B cell (primary cell): ENCODE results near the gene ABLIM3. TPM values are rescaled to one million over a fixed set of nuclear protein-coding genes. Genes with fewer than 3 reads are reported as not detected.

Experiments
- ATAC-seq: fragments of 200-7000 bp; cut with Tn5 transposase; one replicate; pipeline ENCODE4 v1.10.0; 2021; ENCODE audit warnings: low read depth, mild to moderate bottlenecking, moderate number of reproducible peaks, moderate library complexity
- CTCF ChIA-PET: fragments of 350-600 bp; sonication (Branson Sonifier 250); formaldehyde crosslinking; loops from one replicate; lab custom pipeline; 2021; ENCODE audit warnings: antibody characterized with exemption, inconsistent platforms; lab: Charles Lee
- POLR2A ChIA-PET: fragments of 350-600 bp; sonication (Branson Sonifier 250); formaldehyde crosslinking; loops from one replicate; lab custom pipeline; 2021; ENCODE audit warnings: antibody characterized with exemption; lab: Charles Lee
- DNase-seq: peaks from one replicate; pipeline ENCODE4 v3.0.0; 2013
- H2AFZ ChIP-seq: 2 replicates; pipeline ENCODE4 v1.6.1; 2012; ENCODE audit warnings: mild to moderate bottlenecking, low read depth, low read length; ENCODE audit not compliant: insufficient read depth, poor library complexity, severe bottlenecking
- H3K27ac ChIP-seq, 2 donors: 1 replicate in 1 of 2; 2 replicates in 1 of 2; pipeline ENCODE4 v1.5.1; 2012 to 2013; ENCODE audit warnings: low read length in 2 of 2, mild to moderate bottlenecking in 2 of 2, moderate library complexity in 1 of 2
- H3K27me3 ChIP-seq, 4 experiments: fragments of 200-600 bp in 1 of 4; sonication (generic) in 1 of 4; replicated peaks in 1 of 4; 1 replicate in 2 of 4; 2 replicates in 2 of 4; pipeline versions ENCODE4 v1.6.1 to v1.7.0; 2013 to 2016; ENCODE audit warnings: low read length in 3 of 4, mild to moderate bottlenecking in 2 of 4, mixed read lengths in 1 of 4, moderate library complexity in 1 of 4; ENCODE audit not compliant: insufficient read depth in 4 of 4, control insufficient read depth in 3 of 4; ENCODE audit errors: control extremely low read depth in 1 of 4
- H3K36me3 ChIP-seq, 2 experiments: replicated peaks in 1 of 2; 1 replicate in 1 of 2; 2 replicates in 1 of 2; pipeline versions ENCODE4 v1.6.1 to v1.7.1; 2013; ENCODE audit warnings: low read length in 1 of 2; ENCODE audit not compliant: insufficient read depth in 2 of 2, control insufficient read depth in 1 of 2; ENCODE audit errors: control extremely low read depth in 1 of 2, extremely low read depth in 1 of 2
- H3K4me1 ChIP-seq, 2 donors: fragments of 200-600 bp in 1 of 2; sonication (generic) in 1 of 2; 1 replicate in 1 of 2; 2 replicates in 1 of 2; pipeline versions ENCODE4 v1.5.1 to v1.6.1; 2013 to 2017; ENCODE audit warnings: low read length in 2 of 2; ENCODE audit not compliant: control insufficient read depth in 2 of 2, insufficient read depth in 2 of 2
- H3K4me2 ChIP-seq: replicated peaks from 2 replicates; pipeline ENCODE3; 2012; ENCODE audit warnings: mild to moderate bottlenecking, low read depth, low read length; ENCODE audit not compliant: poor library complexity, severe bottlenecking
- H3K4me3 ChIP-seq, 5 experiments: fragments of 200-600 bp in 1 of 5; sonication (generic) in 1 of 5; 1 replicate in 3 of 5; 2 replicates in 2 of 5; pipeline versions ENCODE4 v1.5.1 to v1.7.0; 2011 to 2016; ENCODE audit warnings: low read length in 4 of 5, mild to moderate bottlenecking in 4 of 5, low read depth in 2 of 5, control low read depth in 1 of 5, moderate library complexity in 1 of 5; ENCODE audit not compliant: insufficient read depth in 1 of 5; ENCODE audit errors: control extremely low read depth in 1 of 5, extremely low read depth in 1 of 5
- H3K79me2 ChIP-seq: fragments of 200-600 bp; sonication (generic); one replicate; pipeline ENCODE4 v1.6.0; 2016; ENCODE audit warnings: low read length; ENCODE audit not compliant: control insufficient read depth, insufficient read depth
- H3K9ac ChIP-seq: fragments of 200-600 bp; sonication (generic); 2 replicates; pipeline ENCODE4 v1.6.1; 2017; ENCODE audit warnings: mild to moderate bottlenecking, low read length, moderate library complexity
- H3K9me3 ChIP-seq, 3 donors: one replicate each; pipeline versions ENCODE4 v1.6.1 to v1.7.1; 2013; ENCODE audit warnings: low read length in 2 of 3; ENCODE audit not compliant: control insufficient read depth in 2 of 3, insufficient read depth in 1 of 3; ENCODE audit errors: control extremely low read depth in 1 of 3
- H4K20me1 ChIP-seq: 2 replicates; pipeline ENCODE4 v1.6.0; 2012; ENCODE audit warnings: mild to moderate bottlenecking, low read length; ENCODE audit not compliant: insufficient read depth, control insufficient read depth, poor library complexity, severe bottlenecking
- H3K27ac Mint-ChIP-seq: one replicate; pipeline ENCODE4 v1.8.0; 2021; ENCODE audit warnings: mixed read lengths
- H3K27me3 Mint-ChIP-seq: one replicate; pipeline ENCODE4 v1.8.0; 2021; ENCODE audit warnings: mixed read lengths
- H3K4me1 Mint-ChIP-seq: one replicate; pipeline ENCODE4 v1.8.0; 2021; ENCODE audit warnings: mixed read lengths
- H3K4me3 Mint-ChIP-seq: one replicate; pipeline ENCODE4 v1.8.0; 2021; ENCODE audit warnings: mixed read lengths
- H3K9me3 Mint-ChIP-seq: one replicate; pipeline ENCODE4 v1.8.0; 2022; ENCODE audit warnings: mixed read lengths; ENCODE audit not compliant: insufficient read depth
- EZH2 ChIP-seq: IDR thresholded peaks from 2 replicates; pipeline ENCODE4 v1.6.1; 2012; ENCODE audit warnings: borderline replicate concordance, low read depth, mild to moderate bottlenecking, moderate library complexity, low read length; ENCODE audit not compliant: insufficient read depth, poor library complexity, severe bottlenecking
- WGBS: methylation state at CpG from one replicate; pipeline ENCODE4 v1.1.5; 2013; ENCODE audit warnings: missing lambda C conversion rate; ENCODE audit not compliant: insufficient coverage; 5-methylcytosine and 5-hydroxymethylcytosine counted together
- intact Hi-C: fragments of 100-400 bp; cut with micrococcal nuclease; formaldehyde crosslinking; loops from one replicate; pipeline ENCODE4 v1.10.0; 2022
- polyA plus RNA-seq: library from polyadenylated mRNA; depleted of rRNA; stranded (reverse); fragments of >200 nt; gene quantifications from 2 replicates; pipeline ENCODE4 v1.2.3, GENCODE V29; 2012
- total RNA-seq, 2 donors: library from RNA; stranded (reverse); fragments of 120-200 nt in 1 of 2; gene quantifications; 1 replicate in 1 of 2; 2 replicates in 1 of 2; pipeline versions ENCODE4 v1.2.3 to v1.2.4, GENCODE V29; 2013 to 2022
- TF ChIP-seq, protein P1 (sequence below): fragments of 200-600 bp; IDR thresholded peaks from one replicate; pipeline ENCODE4 v1.8.0; 2022; ENCODE audit warnings: antibody characterized with exemption, mild to moderate bottlenecking

The ABLIM3 gene
- total and polyA plus RNA-seq, 2 donors (not counting 1 experiment from before 2014, with no cell fraction given), result not detected

DNA sequence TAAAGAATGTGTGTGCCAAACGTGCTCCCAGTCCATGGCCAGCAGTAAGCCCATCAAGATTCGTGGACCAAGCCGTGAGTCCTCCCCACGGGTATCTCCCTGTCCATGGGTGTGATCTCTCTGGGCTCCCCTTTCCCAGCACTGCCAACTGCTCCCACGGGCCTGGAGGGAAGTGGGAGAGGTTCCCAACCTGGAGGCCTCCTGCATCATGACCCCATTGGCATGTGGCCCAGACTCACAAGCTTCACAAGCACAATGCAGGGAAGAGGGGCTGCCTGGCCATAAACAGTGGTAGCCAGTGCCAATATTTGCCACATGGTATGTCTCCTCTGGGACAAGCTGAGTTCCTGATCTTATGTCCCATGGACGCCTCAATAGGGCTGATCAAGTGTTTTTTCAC lies 59.1 kb downstream of the ABLIM3 start:
- Mint-ChIP-seq H3K4me1 (no peaks in the 10 kb centered on the region), H3K27ac (no peak overlapping the region), H3K4me3 (no peak overlapping the region), H3K27me3 (peaks cover 3% of the 10 kb centered on the region), H3K9me3 (no peaks in the 10 kb centered on the region)
- no peak overlapping the region for H3K4me2 ChIP-seq
- ChIA-PET CTCF (no interaction called here), POLR2A (no interaction called here)
- no peaks in the 10 kb centered on the region for H3K4me1 ChIP-seq
- H3K27me3 ChIP-seq, result no peaks in the 10 kb centered on the region
- TF ChIP-seq, protein P1, sequence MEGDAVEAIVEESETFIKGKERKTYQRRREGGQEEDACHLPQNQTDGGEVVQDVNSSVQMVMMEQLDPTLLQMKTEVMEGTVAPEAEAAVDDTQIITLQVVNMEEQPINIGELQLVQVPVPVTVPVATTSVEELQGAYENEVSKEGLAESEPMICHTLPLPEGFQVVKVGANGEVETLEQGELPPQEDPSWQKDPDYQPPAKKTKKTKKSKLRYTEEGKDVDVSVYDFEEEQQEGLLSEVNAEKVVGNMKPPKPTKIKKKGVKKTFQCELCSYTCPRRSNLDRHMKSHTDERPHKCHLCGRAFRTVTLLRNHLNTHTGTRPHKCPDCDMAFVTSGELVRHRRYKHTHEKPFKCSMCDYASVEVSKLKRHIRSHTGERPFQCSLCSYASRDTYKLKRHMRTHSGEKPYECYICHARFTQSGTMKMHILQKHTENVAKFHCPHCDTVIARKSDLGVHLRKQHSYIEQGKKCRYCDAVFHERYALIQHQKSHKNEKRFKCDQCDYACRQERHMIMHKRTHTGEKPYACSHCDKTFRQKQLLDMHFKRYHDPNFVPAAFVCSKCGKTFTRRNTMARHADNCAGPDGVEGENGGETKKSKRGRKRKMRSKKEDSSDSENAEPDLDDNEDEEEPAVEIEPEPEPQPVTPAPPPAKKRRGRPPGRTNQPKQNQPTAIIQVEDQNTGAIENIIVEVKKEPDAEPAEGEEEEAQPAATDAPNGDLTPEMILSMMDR, result no peak
- no peak for TF ChIP-seq EZH2
- ATAC-seq, result no peak
- 84% methylated on average over 5 of the region's 6 CpGs for WGBS
- no peaks in the 10 kb centered on the region for H4K20me1 ChIP-seq
- intact Hi-C loops, result no loop called here
- no peaks in the 10 kb centered on the region for H3K36me3 ChIP-seq
- H3K9ac ChIP-seq, result no peak overlapping the region
- no peaks in the 10 kb centered on the region for H3K79me2 ChIP-seq
- no peak overlapping the region for H3K4me3 ChIP-seq
- no peaks in the 10 kb centered on the region for H3K9me3 ChIP-seq
- no peak overlapping the region for H3K27ac ChIP-seq
- no peak overlapping the region for H2AFZ ChIP-seq
- no peak for DNase-seq

DNA sequence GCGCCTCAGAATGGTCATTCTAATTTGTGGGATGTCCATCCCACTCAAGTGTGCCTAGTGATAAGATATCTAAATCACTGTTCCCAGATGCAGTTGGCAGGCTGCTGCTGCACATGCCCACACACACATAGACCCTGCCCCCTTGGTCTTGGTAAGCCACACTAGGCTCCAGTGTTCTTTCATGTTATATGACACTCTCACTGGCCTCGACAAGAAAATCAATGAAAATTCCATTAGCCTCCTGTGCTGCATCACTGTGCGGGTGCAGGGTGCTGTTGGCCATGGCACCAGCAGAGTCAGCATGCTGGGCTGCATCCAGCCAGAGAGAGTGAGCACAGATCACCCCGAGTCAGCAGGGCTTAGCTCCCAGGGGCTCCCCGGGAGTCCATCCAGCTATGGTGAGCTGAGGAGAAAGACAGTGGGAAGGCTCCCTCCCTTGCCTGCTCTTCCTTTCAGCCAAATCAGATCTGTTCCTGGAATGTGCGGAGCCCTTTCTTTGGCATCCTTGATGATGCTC lies 59.9 kb downstream of the ABLIM3 start:
- CTCF ChIA-PET, result no interaction called here
- no peak overlapping the region for H3K4me3 ChIP-seq
- H3K9ac ChIP-seq, result no peak overlapping the region
- no peaks in the 10 kb centered on the region for H3K36me3 ChIP-seq
- ATAC-seq, result no peak
- TF ChIP-seq EZH2, result no peak
- TF ChIP-seq, protein P1, result no peak
- POLR2A ChIA-PET, result no interaction called here
- H3K27me3 ChIP-seq, result no peaks in the 10 kb centered on the region
- H3K4me1 ChIP-seq, result no peaks in the 10 kb centered on the region
- DNase-seq, result no peak
- H3K9me3 ChIP-seq, result no peaks in the 10 kb centered on the region
- H3K9me3 Mint-ChIP-seq, result no peaks in the 10 kb centered on the region
- H3K27ac ChIP-seq, result no peak overlapping the region
- no peaks in the 10 kb centered on the region for H3K4me1 Mint-ChIP-seq
- intact Hi-C loops, result no loop called here
- no peaks in the 10 kb centered on the region for H4K20me1 ChIP-seq
- H3K4me2 ChIP-seq, result no peak overlapping the region
- no peaks in the 10 kb centered on the region for H3K79me2 ChIP-seq
- no peak overlapping the region for H3K27ac Mint-ChIP-seq
- H3K4me3 Mint-ChIP-seq, result no peak overlapping the region
- H3K27me3 Mint-ChIP-seq, result peaks cover 3% of the 10 kb centered on the region
- no peak overlapping the region for H2AFZ ChIP-seq
- WGBS, result 94% methylated on average over 5 of the region's 6 CpGs
